Measurements from ENCODE around the gene IQGAP3.

The IQGAP3 gene

GRCh38 chr1:156551066-156551643 is 21.2 kb downstream of the IQGAP3 start:
- DNase-seq (ENCODE audit: low read depth) = no peak
- TF ChIP-seq CTCF (IDR thresholded peaks at IDR 0.05; ENCODE audit: insufficient read depth, low read depth, low read length, missing control alignments) = no peak
- H3K4me3 ChIP-seq (ENCODE audit: low read length) = no peak overlapping the region

DNA sequence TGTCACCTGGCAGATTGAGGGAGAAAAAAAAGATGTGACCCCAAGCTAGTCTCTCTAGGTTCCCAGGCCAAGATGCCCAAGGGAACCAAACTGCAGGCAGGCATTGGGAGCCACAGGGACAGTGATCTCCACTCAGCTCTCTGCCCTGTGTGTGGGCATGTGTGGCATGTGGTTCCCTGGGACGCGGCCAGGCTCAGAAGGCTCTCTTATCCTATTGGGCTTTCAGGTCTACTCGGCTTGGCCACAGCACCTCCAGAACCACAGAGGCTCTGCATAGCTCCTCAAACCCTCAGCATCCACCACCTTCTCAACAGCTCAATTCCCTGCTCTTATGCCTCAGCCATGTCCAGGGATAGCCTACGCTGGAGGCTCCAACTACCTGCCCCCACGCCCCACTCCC is 22.0 kb downstream of the IQGAP3 start:
- no peak overlapping the region for H3K4me3 ChIP-seq (ENCODE audit: low read length)
- no peak for TF ChIP-seq CTCF (IDR thresholded peaks at IDR 0.05; ENCODE audit: insufficient read depth, low read depth, low read length, missing control alignments)
- DNase-seq (ENCODE audit: low read depth) = no peak

DNA sequence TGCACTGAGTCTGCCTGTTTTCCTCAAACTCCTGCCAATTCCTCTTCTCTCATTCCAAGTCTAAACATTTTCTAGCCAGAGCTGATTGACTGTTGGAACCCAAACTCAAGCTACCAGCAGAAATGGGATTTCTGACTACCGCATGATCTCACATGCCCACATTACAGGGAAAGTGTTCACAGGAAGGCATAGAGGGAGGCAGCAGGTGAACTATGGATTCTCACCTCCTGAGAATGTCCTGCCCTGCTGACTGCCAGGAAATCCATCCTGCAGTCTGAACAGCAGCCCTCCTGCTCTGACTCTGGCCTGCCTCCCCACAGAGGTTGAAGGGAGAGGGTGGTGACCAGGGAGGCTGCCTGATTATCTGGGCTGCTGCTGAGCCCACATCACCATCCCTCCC is 22.5 kb downstream of the IQGAP3 start:
- no peak overlapping the region for H3K4me3 ChIP-seq (ENCODE audit: low read length)
- DNase-seq (ENCODE audit: low read depth) = peak; percentile 27
- TF ChIP-seq CTCF (IDR thresholded peaks at IDR 0.05; ENCODE audit: insufficient read depth, low read depth, low read length, missing control alignments) = no peak

DNA sequence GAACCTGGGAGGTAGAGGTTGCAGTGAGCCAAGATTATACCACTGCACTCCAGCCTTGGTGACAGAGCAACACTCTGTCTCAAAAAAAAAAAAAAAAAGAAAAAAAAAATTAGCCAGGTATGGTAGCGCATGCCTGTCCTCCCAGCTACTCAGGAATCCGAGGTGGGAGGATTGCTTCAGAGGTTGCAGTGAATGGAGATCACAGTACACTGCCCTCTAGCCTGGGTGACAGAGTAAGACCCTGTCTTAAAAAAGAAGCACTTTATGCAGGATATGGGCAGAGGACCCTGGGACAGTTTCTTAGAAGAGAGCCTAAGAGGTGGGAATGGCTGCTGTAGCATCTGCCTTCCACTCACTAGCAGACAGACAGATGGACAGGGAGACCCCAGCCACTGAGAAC is 23.0 kb downstream of the IQGAP3 start:
- no peak for TF ChIP-seq CTCF (IDR thresholded peaks at IDR 0.05; ENCODE audit: insufficient read depth, low read depth, low read length, missing control alignments)
- no peak overlapping the region for H3K4me3 ChIP-seq (ENCODE audit: low read length)
- DNase-seq (ENCODE audit: low read depth) = no peak

- DNase-seq (ENCODE audit: low read depth) = no peak
- no peak overlapping the region for H3K4me3 ChIP-seq (ENCODE audit: low read length)
- no peak for TF ChIP-seq CTCF (IDR thresholded peaks at IDR 0.05; ENCODE audit: insufficient read depth, low read depth, low read length, missing control alignments)
Observed at GRCh38 chr1:156547982-156548381, 24.4 kb downstream of the IQGAP3 start.

GRCh38 chr1:156547434-156547833 is 24.9 kb downstream of the IQGAP3 start:
- no peak for DNase-seq (ENCODE audit: low read depth)
- TF ChIP-seq CTCF (IDR thresholded peaks at IDR 0.05; ENCODE audit: insufficient read depth, low read depth, low read length, missing control alignments) = no peak
- H3K4me3 ChIP-seq (ENCODE audit: low read length) = no peak overlapping the region

DNA sequence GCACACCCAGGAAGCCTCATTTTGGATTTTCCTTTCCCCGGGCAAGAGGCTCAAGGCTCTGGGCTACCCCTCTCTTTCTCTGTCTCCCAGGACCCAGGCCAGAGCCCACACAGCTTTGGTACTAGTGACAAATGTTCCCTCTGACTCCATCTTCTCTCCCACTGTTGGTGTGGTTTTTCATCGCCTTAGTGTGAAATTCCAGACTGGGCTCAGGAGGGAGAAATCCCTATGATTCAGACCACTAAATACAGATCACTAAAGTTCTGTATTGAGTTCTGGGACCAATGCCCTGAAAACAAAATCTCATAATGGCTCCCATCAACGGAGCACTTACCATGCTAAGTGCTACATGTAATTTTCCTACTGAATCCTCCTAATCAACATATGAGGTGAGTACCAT is 26.1 kb downstream of the IQGAP3 start:
- no peak overlapping the region for H3K4me3 ChIP-seq (ENCODE audit: low read length)
- no peak for DNase-seq (ENCODE audit: low read depth)
- TF ChIP-seq CTCF (IDR thresholded peaks at IDR 0.05; ENCODE audit: insufficient read depth, low read depth, low read length, missing control alignments) = no peak
